ENCODE results near the gene CSRNP3. TPM values are rescaled to one million over a fixed set of nuclear protein-coding genes. Genes with fewer than 3 reads are reported as not detected.

Gene CSRNP3
- polyA plus RNA-seq, 1 donor (not counting 4 experiments of a cell fraction or from before 2014, with no cell fraction given): 0.87 TPM

- H3K4me1 ChIP-seq (ENCODE audit: control insufficient read depth, extremely low read depth, insufficient read depth, low read length): no peaks in the 10 kb centered on the region
- no peaks in the 10 kb centered on the region for H3K9me1 ChIP-seq (ENCODE audit: control insufficient read depth, extremely low read depth, insufficient read depth, low read length)
- H3K79me2 ChIP-seq (ENCODE audit: control insufficient read depth, insufficient read depth, low read length): no peaks in the 10 kb centered on the region
- no peaks in the 10 kb centered on the region for H4K20me1 ChIP-seq (ENCODE audit: control insufficient read depth, extremely low read depth, insufficient read depth, low read length)
- H3K36me3 ChIP-seq (ENCODE audit: control insufficient read depth in 2 of 2, extremely low read depth in 1 of 2, insufficient read depth in 2 of 2, low read length in 2 of 2): no peaks in the 10 kb centered on the region
- TF ChIP-seq EZH2 (IDR thresholded peaks at IDR 0.05; ENCODE audit: low read length): no peak
- TF ChIP-seq CTCF (optimal IDR thresholded peaks at IDR 0.05 in 1 of 3, IDR thresholded peaks at IDR 0.05 in 1 of 3, conservative IDR thresholded peaks at IDR 0.05 in 1 of 3; ENCODE audit: extremely low read depth in 1 of 3, insufficient read depth in 2 of 3, low read length in 3 of 3): no peak
- H3K4me3 ChIP-seq (ENCODE audit: control insufficient read depth in 2 of 3, extremely low read depth in 1 of 3, insufficient read depth in 2 of 3, low read depth in 1 of 3, low read length in 3 of 3): no peak overlapping the region
- no peaks in the 10 kb centered on the region for H3K27me3 ChIP-seq (ENCODE audit: control insufficient read depth, extremely low read depth, insufficient read depth, low read length)
- H3K9me3 ChIP-seq (ENCODE audit: control insufficient read depth, low read depth, low read length): no peaks in the 10 kb centered on the region
- no peak overlapping the region for H3K4me2 ChIP-seq (ENCODE audit: control insufficient read depth, extremely low read depth, insufficient read depth, low read depth, low read length)
- no peak overlapping the region for H3K27ac ChIP-seq (ENCODE audit: control insufficient read depth, insufficient read depth, low read length)
- H3K9ac ChIP-seq (ENCODE audit: control insufficient read depth, extremely low read depth, insufficient read depth, low read length): no peak overlapping the region
- FAIRE-seq (no peak), DNase-seq (ENCODE audit: low read depth, low spot score) (no peak)
- H2AFZ ChIP-seq (ENCODE audit: control insufficient read depth, low read length): no peak overlapping the region
- dilution Hi-C loops (cut with MboI; ENCODE audit: extremely low pct_ligation_motif_present, low sequenced_read_pairs): no loop called here
Measured at GRCh38 chr2:165666605-165667004, 197.1 kb downstream of the CSRNP3 start.

- Histone ChIP-seq H3K36me3 (ENCODE audit: control insufficient read depth in 2 of 2, extremely low read depth in 1 of 2, insufficient read depth in 2 of 2, low read length in 2 of 2) (no peaks in the 10 kb centered on the region), H3K9me3 (ENCODE audit: control insufficient read depth, low read depth, low read length) (no peaks in the 10 kb centered on the region), H3K4me3 (ENCODE audit: control insufficient read depth in 2 of 3, extremely low read depth in 1 of 3, insufficient read depth in 2 of 3, low read depth in 1 of 3, low read length in 3 of 3) (no peak overlapping the region), H3K9ac (ENCODE audit: control insufficient read depth, extremely low read depth, insufficient read depth, low read length) (no peak overlapping the region), H3K27me3 (ENCODE audit: control insufficient read depth, extremely low read depth, insufficient read depth, low read length) (no peaks in the 10 kb centered on the region), H3K27ac (ENCODE audit: control insufficient read depth, insufficient read depth, low read length) (no peak overlapping the region), H3K4me2 (ENCODE audit: control insufficient read depth, extremely low read depth, insufficient read depth, low read depth, low read length) (no peak overlapping the region), H2AFZ (ENCODE audit: control insufficient read depth, low read length) (no peak overlapping the region), H3K4me1 (ENCODE audit: control insufficient read depth, extremely low read depth, insufficient read depth, low read length) (no peaks in the 10 kb centered on the region), H3K9me1 (ENCODE audit: control insufficient read depth, extremely low read depth, insufficient read depth, low read length) (no peaks in the 10 kb centered on the region), H3K79me2 (ENCODE audit: control insufficient read depth, insufficient read depth, low read length) (no peaks in the 10 kb centered on the region), H4K20me1 (ENCODE audit: control insufficient read depth, extremely low read depth, insufficient read depth, low read length) (no peaks in the 10 kb centered on the region)
- TF ChIP-seq CTCF (optimal IDR thresholded peaks at IDR 0.05 in 1 of 3, IDR thresholded peaks at IDR 0.05 in 1 of 3, conservative IDR thresholded peaks at IDR 0.05 in 1 of 3; ENCODE audit: extremely low read depth in 1 of 3, insufficient read depth in 2 of 3, low read length in 3 of 3) (no peak), EZH2 (IDR thresholded peaks at IDR 0.05; ENCODE audit: low read length) (no peak)
- dilution Hi-C loops (cut with MboI; ENCODE audit: extremely low pct_ligation_motif_present, low sequenced_read_pairs): no loop called here
- DNase-seq (ENCODE audit: low read depth, low spot score): no peak
- no peak for FAIRE-seq
Measured at GRCh38 chr2:165667375-165667774, 197.9 kb downstream of the CSRNP3 start.
